Transverse colon (tissue), 4 donors: ENCODE results near the gene GVQW3.

Experiments
- CTCF ChIP-seq, 5 experiments: fragments of 200-600 bp in 3 of 5; fragments of 450-650 bp in 2 of 5; sonication (generic) in 3 of 5; IDR thresholded peaks; 1 replicate in 2 of 5; 2 replicates in 3 of 5; pipeline ENCODE4 v1.5.1; 2016 to 2017; ENCODE audit warnings: antibody characterized with exemption in 5 of 5, inconsistent platforms in 3 of 5, mild to moderate bottlenecking in 2 of 5, moderate library complexity in 1 of 5
- EP300 ChIP-seq: sonication (generic); formaldehyde crosslinking; IDR thresholded peaks from one replicate; pipeline ENCODE4 v1.6.1; 2017; ENCODE audit warnings: antibody characterized with exemption, low read depth
- POLR2A ChIP-seq: fragments of 450-650 bp; IDR thresholded peaks from one replicate; pipeline ENCODE4 v1.6.1; 2016; ENCODE audit warnings: antibody characterized with exemption, mild to moderate bottlenecking, moderate library complexity
- POLR2AphosphoS5 ChIP-seq, 3 donors: sonication (generic); formaldehyde crosslinking; IDR thresholded peaks; one replicate each; pipeline ENCODE4 v1.6.1; 2016; ENCODE audit warnings: antibody characterized with exemption in 3 of 3

DNA sequence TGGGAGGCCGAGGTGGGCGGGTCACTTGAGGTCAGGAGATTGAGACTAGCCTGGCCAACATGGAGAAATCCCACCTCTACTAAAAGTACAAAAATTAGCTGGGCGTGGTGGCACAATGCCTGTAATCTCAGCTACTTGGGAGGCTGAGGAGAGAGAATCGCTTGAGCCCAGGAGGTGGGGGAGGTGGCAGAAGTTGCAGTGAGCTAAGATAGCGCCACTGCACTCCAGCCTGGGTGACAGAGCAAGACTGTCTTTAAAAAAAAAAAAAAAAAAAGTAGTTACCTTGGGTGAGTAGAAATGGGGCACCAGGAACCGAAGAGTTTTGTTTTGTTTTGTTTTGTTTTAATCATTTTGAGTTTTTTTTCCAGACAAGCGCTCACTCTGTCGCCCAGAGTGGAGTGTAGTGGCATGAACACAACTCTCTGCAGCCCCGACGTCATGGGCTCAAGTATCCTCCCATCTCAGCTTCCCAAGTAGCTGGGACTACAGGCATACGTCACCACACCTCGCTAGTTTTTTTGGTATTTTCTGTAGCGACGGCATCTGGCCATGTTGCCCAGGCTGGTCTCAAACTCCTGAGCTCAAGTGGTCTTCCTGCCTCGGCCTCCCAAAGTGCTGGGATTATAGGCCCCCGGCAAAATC is 16.0 kb upstream of the GVQW3 start:
- TF ChIP-seq POLR2A (no peak), CTCF (IDR thresholded peaks at IDR 0.05) (no peak), POLR2AphosphoS5 (IDR thresholded peaks at IDR 0.05) (no peak), EP300 (no peak)
